Stimulated activated CD4-positive, alpha-beta T cell treated with anti-CD3 and anti-CD28 coated beads, Interleukin-1b, Interleukin-23, amount 100 ng/mL, for 48 hours (primary cell): ENCODE data around the gene RNF39.
"Not testable (repeated sequence)": the region's sequence is repeated elsewhere in the genome, so short reads cannot be mapped to it uniquely, and the experiment has no call there.

Experiments
- DNase-seq: peaks from one replicate; pipeline ENCODE4 v3.0.0-alpha.2; 2020

RNF39 gene

DNA sequence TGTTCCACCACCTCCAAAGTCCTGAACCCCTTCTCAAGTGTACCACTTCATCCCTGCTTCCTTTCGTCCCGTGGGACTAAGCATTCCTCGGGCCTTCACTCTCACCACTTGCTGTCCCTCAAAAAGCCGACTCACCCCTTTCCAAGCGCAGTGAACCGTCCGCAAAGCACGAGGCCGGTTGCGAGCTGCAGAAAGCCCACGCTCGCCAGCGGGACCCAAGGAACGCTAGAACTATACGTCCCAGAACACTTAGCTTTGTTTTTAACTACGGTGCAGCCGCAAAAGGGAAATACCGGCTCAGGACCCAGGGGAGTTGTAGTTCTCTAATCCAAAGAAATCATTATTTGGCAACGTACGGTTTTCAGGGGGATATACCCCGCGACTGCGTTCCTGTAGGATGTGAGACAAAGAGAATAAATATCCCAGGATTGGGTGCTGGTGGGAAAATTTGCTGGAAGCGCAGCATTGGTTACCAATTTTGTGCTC is 14.9 kb downstream of the RNF39 start:
- DNase-seq: no peak

DNA sequence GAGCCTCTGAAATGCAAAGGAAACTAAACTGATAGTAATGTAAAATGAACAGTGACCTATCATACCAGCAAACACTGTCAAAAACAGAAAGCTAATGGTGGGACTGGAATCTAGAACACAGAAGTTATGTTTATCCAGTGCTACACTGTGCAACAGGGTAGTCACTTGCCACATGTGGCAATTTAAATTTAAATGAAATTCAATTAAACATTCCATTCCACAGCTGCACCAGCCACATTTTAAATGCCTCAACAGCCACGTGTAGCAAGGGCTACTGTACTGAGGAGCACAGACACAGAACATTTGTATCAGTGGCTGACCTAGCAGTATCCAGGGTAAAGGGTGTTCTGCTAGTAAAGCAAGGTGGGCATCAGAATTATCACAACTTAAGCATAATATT is 20.1 kb downstream of the RNF39 start:
- DNase-seq: no peak

DNA sequence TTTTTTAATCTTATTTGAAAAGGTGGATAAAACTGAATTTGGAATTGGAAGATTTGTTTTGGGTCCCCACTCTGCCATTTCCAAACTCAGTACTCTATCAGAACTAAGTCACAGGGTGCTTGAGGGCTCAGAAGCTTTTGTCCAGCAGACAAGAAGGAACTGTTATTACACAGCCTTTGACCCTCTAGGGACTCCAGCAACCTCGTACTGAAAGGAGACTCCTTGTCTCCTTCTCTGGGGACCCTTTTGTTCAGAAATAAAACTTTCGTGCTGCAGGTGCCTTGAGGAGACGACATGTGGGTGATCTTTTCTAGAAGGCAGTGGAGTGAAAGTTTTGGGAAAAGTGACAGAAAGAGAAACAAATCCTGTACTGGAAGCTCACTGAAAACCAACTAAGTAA is 21.9 kb downstream of the RNF39 start:
- DNase-seq: no peak

DNA sequence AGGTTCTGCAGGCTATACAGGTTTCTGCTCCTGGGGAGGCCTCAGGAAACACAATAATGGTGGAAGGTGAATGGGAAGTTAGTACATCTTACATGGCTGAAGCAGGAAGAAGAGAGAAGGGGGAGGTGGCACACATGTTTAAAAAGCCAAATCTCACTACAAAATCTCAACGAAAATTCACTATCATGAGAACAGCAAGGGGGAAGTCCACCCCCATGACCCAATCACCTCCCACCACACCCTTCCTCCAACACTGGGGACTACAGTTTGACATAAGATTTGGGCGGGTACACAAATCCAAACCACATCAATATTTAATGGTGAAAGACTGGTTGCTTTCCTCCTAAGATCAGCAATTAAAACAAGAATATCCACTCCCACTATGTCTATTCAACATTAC is 28.3 kb downstream of the RNF39 start:
- no peak for DNase-seq

DNA sequence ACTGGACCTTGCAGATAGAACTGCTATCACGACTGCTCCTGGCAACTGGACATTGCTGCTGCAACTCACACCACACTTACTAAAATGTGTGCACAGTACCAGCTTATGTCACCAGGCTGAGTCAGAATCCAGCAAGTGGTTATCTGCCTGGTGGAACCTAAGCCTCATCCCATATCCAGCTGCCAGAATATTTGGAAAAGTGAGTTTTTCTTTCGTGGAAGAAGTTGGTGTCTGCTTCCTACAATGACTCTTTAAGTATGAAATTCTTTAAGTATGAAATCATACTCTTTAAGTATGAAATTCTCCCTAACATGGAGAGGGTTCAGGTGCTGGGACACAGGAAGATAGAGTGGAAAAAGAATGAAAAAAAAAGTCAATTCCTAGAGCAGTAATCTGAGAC is 30.9 kb downstream of the RNF39 start:
- no peak for DNase-seq

DNA sequence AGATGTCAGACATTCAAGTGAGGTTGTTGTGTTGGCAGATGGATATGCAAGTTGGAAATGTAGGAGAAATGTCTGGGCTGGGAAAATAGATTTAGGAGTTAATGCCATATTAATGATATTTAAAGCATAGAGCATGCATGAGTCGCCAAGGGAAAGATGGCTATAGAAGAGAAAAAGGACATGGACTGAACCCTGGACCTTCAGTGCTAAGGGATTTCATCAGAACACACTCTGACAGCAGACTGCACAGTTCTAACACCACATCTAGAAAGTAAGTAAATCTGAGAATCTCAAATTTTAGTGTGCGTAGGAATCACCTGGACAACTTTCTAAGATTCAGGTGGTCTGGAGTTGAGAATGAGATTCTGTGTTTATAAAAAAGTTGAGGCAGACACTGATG is 31.8 kb downstream of the RNF39 start:
- DNase-seq: no peak

DNA sequence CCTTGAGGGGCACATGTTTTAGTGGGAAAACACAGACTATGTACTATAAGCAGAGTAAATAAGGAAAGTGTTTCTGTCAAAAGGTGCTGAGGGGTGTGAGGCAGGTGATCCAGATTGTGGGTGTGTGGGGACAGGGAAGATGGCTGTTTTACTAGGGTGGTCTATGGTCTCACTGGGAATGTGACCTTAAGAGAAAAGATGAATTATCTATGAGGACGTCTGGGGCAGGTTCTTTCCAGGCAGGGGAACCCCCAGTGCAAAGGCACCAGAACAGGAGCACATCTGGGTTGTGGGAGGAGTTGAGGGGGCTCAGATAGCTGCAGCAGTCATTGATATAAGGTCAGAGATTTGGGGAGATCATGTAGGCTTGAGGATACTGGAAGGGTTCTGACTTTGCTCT is 32.7 kb downstream of the RNF39 start:
- DNase-seq: no peak

DNA sequence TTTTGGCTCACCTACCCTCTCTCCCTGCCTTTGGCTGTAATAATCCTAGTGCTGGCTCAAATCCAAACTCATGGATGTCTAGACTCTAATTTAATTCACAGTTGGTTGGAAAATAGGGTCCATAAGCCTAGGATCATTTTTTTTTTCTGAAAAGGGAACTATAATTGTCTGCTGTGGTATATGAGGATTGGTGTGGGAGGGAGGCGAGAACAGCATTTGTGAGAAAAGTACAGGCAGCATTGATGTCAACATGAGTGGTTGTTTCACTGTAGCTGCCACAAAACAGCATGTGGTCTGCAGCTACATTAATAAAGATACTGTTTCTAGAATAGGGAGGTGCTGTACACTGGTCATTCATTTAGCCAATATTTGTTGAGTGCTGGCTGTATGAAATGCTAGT is 33.1 kb downstream of the RNF39 start:
- DNase-seq: no peak

DNA sequence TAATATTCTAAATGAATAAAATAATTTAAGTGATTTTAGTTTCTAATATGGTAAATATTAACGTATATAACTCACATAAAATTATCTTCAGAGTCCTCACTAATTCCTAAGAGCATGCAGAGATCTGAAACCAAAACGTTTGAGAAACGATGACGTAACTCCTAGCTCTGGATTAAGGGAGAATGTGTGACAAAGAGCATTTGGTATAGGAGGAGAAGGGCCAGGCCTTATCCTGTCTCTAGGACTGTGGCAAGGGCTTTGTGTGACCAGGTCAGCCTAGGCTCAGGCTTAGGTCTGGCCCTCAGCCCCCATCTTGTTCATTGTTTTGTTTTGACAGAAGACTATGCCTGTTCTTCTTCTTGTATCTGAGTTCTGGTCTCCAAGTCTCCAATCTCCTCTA is 33.7 kb downstream of the RNF39 start:
- no peak for DNase-seq

DNA sequence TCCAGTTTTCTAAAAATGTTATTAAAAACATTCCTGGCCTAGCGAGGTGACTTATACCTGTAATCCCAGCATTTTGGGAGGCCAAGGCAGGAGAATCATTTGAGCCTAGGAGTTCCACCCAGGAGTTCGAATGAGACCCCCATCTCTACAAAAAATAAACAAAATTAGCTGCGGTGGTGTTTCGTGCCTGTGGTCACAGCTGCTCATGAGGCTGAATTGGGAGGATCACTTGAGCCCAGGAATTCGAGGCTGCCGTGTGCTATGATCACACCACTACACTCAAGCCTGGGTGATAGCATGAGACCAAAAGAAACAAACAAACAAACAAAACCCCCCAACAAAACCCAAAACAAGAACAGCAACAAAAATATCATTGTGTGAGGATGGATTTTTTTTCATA is 34.3 kb downstream of the RNF39 start:
- DNase-seq: no peak

DNA sequence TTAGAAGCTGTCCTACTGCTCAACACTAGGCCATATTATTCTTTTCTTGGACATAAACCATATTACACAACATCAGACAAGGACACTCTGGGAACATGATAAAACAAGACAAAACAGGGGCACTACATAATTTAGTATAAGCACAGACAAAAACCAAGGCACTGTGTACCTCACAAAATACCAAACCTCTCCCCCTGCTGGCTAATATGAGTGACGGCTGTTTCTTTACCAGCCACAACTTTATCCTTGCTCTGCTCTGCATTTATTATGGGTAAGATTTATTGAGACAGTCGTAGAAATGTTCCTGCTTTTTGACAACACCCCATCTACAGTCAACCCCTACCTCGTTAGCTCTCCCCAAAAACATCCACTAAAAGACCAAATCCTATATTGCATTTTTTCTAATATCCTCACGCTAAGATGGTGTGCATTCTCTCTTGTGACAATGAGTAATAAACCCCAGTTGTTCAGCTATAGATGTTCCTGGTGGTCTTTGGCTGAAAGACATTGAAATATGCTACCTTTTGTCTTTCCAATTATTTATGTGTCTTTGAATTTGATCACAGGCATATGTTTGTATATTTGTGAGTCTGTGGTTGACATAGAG is 38.3 kb downstream of the RNF39 start:
- no peak for DNase-seq

DNA sequence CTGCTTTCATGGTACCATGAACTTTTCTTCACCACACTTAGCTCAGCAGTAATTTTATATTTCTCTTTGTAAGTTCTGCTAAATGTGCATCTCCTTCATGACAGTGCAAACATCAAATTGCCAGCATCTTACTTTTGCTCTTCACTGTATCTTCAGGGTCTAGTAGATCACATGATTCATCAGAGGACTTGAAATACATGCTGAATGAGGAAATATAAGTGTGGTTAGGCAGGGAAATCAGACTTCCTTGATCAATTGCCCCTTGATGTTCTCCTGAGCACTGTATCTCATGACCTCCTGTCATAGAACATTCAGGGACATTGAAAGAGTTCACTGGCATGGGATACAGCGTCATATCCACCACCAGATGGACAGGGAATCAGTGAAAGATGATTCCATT is 39.8 kb downstream of the RNF39 start:
- DNase-seq: no peak

DNA sequence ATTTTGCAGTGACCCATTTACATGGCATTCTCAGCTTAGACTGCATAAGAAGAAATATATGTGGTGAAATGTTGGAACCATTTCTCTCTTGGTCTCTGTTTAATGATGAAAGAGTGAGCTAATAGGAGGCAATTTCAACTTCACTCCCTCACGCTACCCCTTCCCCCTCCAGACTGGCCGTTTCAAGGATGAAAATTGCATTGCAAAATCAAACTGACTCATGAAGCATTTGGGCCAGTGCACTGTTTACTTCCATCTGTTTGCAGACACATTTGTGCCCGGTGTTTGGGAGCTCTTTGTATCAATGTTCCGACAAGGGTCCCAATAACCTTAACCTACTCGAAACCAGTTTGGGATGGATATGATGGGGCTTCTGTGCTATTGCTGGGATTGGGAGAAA is 42.1 kb downstream of the RNF39 start:
- DNase-seq: not testable (repeated sequence)

DNA sequence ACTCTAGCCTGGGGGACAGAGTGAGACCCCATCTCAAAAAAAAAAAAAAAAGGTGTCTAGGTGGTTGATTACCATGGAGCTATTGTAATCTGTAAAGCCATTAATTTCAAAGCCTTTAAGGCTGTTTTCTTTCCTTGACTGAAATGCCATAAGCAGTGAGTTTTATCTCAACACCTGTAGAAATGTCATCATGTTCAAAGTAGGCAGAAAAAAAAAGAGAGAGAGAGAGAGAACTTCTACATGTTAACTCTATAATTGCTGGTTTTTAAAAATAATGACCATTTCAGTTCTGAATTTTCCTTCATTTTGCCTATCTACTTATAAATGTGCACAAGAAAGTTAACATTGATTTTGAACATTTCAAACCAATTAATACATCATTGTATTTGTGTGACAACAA is 44.2 kb downstream of the RNF39 start:
- DNase-seq: no peak

DNA sequence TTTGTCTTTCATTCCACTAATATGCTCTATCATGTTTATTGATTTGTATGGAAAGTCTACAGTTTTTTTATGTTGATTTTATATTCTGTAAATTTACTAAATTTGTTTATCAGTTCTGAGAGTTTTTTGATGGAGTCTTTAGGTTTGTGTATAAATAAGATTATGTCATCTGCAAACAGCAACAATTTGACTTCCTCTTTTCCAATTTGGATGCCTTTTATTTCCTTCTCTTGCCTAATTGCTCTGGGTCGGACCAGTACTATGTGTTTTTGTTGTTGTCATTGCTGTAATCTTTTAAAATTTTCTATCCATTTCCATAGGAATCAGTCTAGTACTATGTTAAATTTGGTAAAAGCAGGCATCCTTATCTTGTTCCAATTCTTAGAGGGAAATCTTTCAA is 46.0 kb downstream of the RNF39 start:
- no peak for DNase-seq

DNA sequence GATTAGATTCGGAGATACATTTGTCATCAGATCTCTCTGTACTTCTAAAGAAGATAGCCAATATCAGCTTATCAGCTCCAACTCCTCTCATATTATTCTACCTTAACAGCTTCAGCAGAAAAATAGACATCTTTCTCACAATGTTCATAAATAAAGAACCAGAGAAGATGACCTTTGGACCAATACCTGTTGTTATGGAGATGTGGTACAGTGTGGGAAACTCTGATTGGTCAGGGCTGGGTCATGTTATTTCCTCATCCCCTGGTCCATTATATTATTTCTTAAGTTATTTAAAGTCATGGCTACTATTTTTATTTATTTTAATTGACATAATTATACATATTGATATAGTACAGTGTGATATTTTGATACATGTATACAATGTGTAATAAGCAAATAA is 50.4 kb downstream of the RNF39 start:
- no peak for DNase-seq

DNA sequence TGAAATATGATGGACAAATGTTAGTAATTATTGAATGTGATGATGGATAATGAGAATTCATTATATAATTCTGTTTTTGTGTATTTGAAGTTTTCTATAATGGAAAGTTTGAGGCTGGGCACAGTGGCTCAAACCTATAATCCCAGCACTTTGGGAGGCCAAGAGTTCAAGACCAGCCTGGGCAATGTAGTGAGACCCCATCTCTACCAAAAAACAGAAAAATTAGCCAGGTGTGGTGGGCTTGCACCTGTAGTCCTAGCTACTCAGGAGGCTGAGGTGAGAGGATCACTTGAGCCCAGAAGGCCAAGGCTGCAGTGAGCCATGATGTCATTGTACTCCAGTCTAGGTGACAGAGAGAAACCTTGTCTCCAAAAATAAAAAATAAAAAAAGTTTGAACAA is 52.9 kb downstream of the RNF39 start:
- DNase-seq: not testable (repeated sequence)

DNA sequence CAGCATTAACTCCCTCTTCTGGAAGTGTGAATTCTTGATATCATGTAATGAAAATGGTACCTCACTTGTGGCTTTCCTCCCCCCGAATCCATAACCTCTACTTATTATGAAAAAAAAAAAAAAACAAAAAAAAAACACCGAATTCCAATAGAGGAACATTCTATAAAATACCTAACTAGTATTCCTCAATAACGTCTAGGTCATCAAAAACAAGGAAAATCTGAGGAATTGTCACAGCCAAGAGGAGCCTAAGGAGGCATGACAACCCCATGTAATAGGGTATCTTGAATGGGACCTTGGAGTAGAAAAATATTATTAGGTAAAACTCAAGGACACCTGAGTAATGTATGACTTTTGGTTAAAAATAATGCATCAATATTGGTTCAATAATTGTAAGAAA is 53.4 kb downstream of the RNF39 start:
- DNase-seq: no peak

DNA sequence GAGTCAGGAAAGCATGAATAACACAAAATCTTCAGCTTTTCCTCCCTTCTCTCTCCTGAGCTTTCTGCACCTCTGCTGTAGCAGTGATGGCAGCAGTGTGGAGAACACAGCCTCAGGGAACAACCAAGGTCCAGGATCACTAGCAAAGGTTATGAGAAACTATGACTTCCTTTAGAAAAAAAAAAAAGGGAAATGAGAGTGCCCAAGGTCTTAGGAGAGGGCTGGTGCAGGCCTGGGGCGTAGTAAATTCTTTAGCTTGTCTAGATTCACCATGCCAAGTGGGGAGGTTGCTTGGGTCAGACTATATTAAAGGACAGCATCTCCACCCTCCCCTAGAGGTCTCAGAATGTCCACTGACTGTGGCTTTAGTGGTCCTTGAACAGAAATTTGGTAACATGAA is 54.9 kb downstream of the RNF39 start:
- no peak for DNase-seq
